ENCODE measurements around the gene SORL1. TPM values are rescaled to one million over a fixed set of nuclear protein-coding genes. Genes with fewer than 3 reads are reported as not detected.

Gene SORL1
- total and polyA plus RNA-seq, 2 of the 8 experiments (the other 6 are each of a cell fraction or from before 2014, with no cell fraction given), result 38.1 to 65.5 TPM

DNA sequence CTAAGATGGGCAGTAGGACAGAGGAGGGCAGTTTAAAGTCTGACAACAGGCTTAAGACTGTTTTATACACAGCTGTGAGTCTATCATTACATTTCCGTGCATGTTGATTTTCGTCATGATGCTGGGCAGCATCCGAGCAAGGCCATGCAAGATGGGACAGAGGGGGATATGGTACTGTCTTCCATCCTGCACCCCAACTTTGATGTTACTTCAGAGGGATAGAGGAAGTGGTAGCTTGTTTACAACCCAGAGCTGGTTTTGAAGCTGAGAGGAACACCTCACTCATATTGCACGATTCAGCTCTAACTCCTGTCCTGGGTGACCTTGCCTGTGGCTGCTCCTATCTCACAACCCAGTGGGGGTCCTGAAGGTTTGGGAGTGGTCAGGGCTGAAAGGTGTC, 3.0 kb upstream of the SORL1 start (continued):
- TF ChIP-seq POLR2AphosphoS5 (IDR thresholded peaks at IDR 0.05; ENCODE audit: low read depth, low read length) (no peak), CBX8 (IDR thresholded peaks at IDR 0.05; ENCODE audit: borderline replicate concordance, low read depth, low read length) (no peak)

All from H1 (cell line).